WTC11 (cell line): Measurements from ENCODE around the gene KRT12. TPM values are rescaled to one million over a fixed set of nuclear protein-coding genes. Genes with fewer than 3 reads are reported as not detected.

ENCODE experiments used
- ATAC-seq: fragments of 200-7000 bp; cut with Tn5 transposase; 2 replicates; pipeline ENCODE4 v1.10.0; 2021; ENCODE audit warnings: mild to moderate bottlenecking, moderate library complexity
- CTCF ChIA-PET: fragments of 300-600 bp; sonication (Branson Sonifier 250); formaldehyde crosslinking; loops from one replicate; lab custom pipeline; 2021; ENCODE audit warnings: antibody characterized with exemption; lab: Charles Lee
- POLR2A ChIA-PET: fragments of 350-600 bp; sonication (Branson Sonifier 250); formaldehyde crosslinking; loops from one replicate; lab custom pipeline; 2021; ENCODE audit warnings: antibody characterized with exemption; lab: Charles Lee
- DNase-seq: peaks from one replicate; pipeline ENCODE4 v3.0.0; 2021; ENCODE audit warnings: low spot score
- H3K27ac Mint-ChIP-seq: 2 replicates; pipeline ENCODE4 v1.8.0; 2021; ENCODE audit warnings: mixed read lengths
- H3K27me3 Mint-ChIP-seq: 2 replicates; pipeline ENCODE4 v1.8.0; 2021; ENCODE audit warnings: low read depth, mild to moderate bottlenecking, moderate library complexity, mixed read lengths
- H3K36me3 Mint-ChIP-seq: 2 replicates; pipeline ENCODE4 v1.8.0; 2021; ENCODE audit warnings: mixed read lengths
- H3K4me1 Mint-ChIP-seq: 2 replicates; pipeline ENCODE4 v1.8.0; 2022; ENCODE audit warnings: mixed read lengths
- H3K4me3 Mint-ChIP-seq: 2 replicates; pipeline ENCODE4 v1.8.0; 2021; ENCODE audit warnings: mild to moderate bottlenecking, moderate library complexity, mixed read lengths
- H3K9me3 Mint-ChIP-seq: 2 replicates; pipeline ENCODE4 v1.8.0; 2021; ENCODE audit warnings: mixed read lengths
- CREB1 ChIP-seq: sonication (generic); formaldehyde crosslinking; IDR thresholded peaks from 2 replicates; pipeline ENCODE4 v1.8.0; 2023; ENCODE audit warnings: mild to moderate bottlenecking, missing genetic modification reagents
- FOXK1 ChIP-seq: sonication (generic); formaldehyde crosslinking; IDR thresholded peaks from 2 replicates; pipeline ENCODE4 v1.8.0; 2022; ENCODE audit warnings: mild to moderate bottlenecking, moderate library complexity, missing genetic modification reagents
- FOXP4 ChIP-seq: sonication (generic); formaldehyde crosslinking; IDR thresholded peaks from 2 replicates; pipeline ENCODE4 v1.8.0; 2022; ENCODE audit warnings: mild to moderate bottlenecking, missing genetic modification reagents
- JAZF1 ChIP-seq: fragments of 250-450 bp; sonication (Bioruptor Pico); IDR thresholded peaks from 2 replicates; pipeline ENCODE4 v1.9.0; 2021; ENCODE audit warnings: moderate library complexity, mild to moderate bottlenecking, inconsistent platforms
- KAT7 ChIP-seq: sonication (generic); formaldehyde crosslinking; IDR thresholded peaks from 2 replicates; pipeline ENCODE4 v1.8.1; 2023; ENCODE audit warnings: missing genetic modification reagents, mild to moderate bottlenecking, borderline replicate concordance
- NFATC4 ChIP-seq: fragments of 250-450 bp; sonication (Bioruptor Pico); IDR thresholded peaks from 2 replicates; pipeline ENCODE4 v1.9.0; 2021; ENCODE audit warnings: mild to moderate bottlenecking
- NFYB ChIP-seq: sonication (generic); formaldehyde crosslinking; conservative IDR thresholded peaks from 2 replicates; pipeline ENCODE4 v1.8.0; 2022; ENCODE audit warnings: low read depth, missing genetic modification reagents
- SMAD3 ChIP-seq: sonication (generic); formaldehyde crosslinking; IDR thresholded peaks from 2 replicates; pipeline ENCODE4 v1.8.0; 2022; ENCODE audit warnings: missing genetic modification reagents, mild to moderate bottlenecking, borderline replicate concordance
- SMAD4 ChIP-seq: sonication (generic); formaldehyde crosslinking; IDR thresholded peaks from 2 replicates; pipeline ENCODE4 v1.8.0; 2022; ENCODE audit warnings: mild to moderate bottlenecking, missing genetic modification reagents
- TEAD4 ChIP-seq: sonication (generic); formaldehyde crosslinking; IDR thresholded peaks from 2 replicates; pipeline ENCODE4 v1.8.0; 2022; ENCODE audit warnings: mild to moderate bottlenecking, missing genetic modification reagents
- ZNF138 ChIP-seq: sonication (generic); formaldehyde crosslinking; conservative IDR thresholded peaks from 2 replicates; pipeline ENCODE4 v1.8.1; 2022; ENCODE audit warnings: mild to moderate bottlenecking, moderate library complexity, missing genetic modification reagents
- ZNF317 ChIP-seq: sonication (generic); formaldehyde crosslinking; IDR thresholded peaks from 2 replicates; pipeline ENCODE4 v1.8.1; 2023; ENCODE audit warnings: low read depth, mild to moderate bottlenecking, moderate library complexity, missing genetic modification reagents, borderline replicate concordance
- ZNF396 ChIP-seq: fragments of 250-450 bp; sonication (Bioruptor Pico); IDR thresholded peaks from 2 replicates; pipeline ENCODE4 v1.8.0; 2021; ENCODE audit warnings: mild to moderate bottlenecking, moderate library complexity, borderline replicate concordance
- ZNF512 ChIP-seq: sonication (generic); formaldehyde crosslinking; IDR thresholded peaks from 2 replicates; pipeline ENCODE4 v1.8.1; 2022; ENCODE audit warnings: missing genetic modification reagents, borderline replicate concordance
- ZNF671 ChIP-seq: fragments of 250-450 bp; sonication (Bioruptor Pico); IDR thresholded peaks from 2 replicates; pipeline ENCODE4 v1.8.0; 2021; ENCODE audit warnings: mild to moderate bottlenecking
- total RNA-seq: library from RNA; stranded (reverse); gene quantifications from 3 replicates; pipeline ENCODE4 v1.2.3, GENCODE V29; 2021
- TF ChIP-seq, protein P1 (sequence below): fragments of 250-450 bp; sonication (Bioruptor Pico); IDR thresholded peaks from 2 replicates; pipeline ENCODE4 v1.9.0; 2021; ENCODE audit warnings: moderate library complexity, mild to moderate bottlenecking, inconsistent platforms, borderline replicate concordance
- TF ChIP-seq, protein P2 (sequence below): fragments of 250-450 bp; sonication (Bioruptor Pico); IDR thresholded peaks from 2 replicates; pipeline ENCODE4 v2.1.2; 2022; ENCODE audit warnings: mild to moderate bottlenecking, moderate library complexity
- TF ChIP-seq, protein P3 (sequence below): sonication (generic); formaldehyde crosslinking; IDR thresholded peaks from 2 replicates; pipeline ENCODE4 v1.8.1; 2023; ENCODE audit warnings: mild to moderate bottlenecking, missing genetic modification reagents, moderate library complexity
- TF ChIP-seq, protein P4 (sequence below): fragments of 250-450 bp; sonication (Bioruptor Pico); IDR thresholded peaks from 2 replicates; pipeline ENCODE4 v1.9.0; 2021; ENCODE audit warnings: mild to moderate bottlenecking

KRT12 gene
- total RNA-seq, 1 experiment from 2014 or later = not detected

DNA sequence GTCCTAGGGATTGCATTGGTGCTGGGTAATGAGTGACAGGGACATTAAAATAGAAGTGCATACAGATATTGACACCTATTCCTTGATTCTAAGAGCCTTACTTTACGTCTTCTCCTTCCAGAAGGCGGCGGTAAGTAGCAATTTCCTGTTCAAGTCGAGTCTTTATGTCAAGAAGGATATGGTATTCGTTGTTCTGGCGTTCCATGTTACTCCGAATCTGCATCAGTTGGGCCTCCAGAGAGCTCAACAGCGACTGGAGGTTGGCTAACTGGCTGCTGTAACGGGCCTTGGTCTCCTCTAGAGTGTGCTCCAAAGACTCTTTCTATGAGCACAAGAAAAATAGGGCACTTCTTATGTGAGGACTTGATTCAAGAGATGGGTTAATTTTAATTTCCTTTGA lies 11.0 kb upstream of the KRT12 start (continued):
- TF ChIP-seq, protein P1, sequence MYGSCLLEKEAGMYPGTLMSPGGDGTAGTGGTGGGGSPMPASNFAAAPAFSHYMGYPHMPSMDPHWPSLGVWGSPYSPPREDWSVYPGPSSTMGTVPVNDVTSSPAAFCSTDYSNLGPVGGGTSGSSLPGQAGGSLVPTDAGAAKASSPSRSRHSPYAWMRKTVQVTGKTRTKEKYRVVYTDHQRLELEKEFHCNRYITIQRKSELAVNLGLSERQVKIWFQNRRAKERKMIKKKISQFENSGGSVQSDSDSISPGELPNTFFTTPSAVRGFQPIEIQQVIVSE (CRISPR knock-in tag) = no peak
- TF ChIP-seq, protein P2, sequence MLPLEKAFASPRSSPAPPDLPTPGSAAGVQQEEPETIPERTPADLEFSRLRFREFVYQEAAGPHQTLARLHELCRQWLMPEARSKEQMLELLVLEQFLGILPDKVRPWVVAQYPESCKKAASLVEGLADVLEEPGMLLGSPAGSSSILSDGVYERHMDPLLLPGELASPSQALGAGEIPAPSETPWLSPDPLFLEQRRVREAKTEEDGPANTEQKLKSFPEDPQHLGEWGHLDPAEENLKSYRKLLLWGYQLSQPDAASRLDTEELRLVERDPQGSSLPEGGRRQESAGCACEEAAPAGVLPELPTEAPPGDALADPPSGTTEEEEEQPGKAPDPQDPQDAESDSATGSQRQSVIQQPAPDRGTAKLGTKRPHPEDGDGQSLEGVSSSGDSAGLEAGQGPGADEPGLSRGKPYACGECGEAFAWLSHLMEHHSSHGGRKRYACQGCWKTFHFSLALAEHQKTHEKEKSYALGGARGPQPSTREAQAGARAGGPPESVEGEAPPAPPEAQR (CRISPR knock-in tag) = no peak
- TF ChIP-seq NFATC4 (CRISPR knock-in tag) (no peak), ZNF317 (CRISPR knock-in tag) (no peak), SMAD4 (CRISPR knock-in tag) (no peak)

GRCh38 chr17:40873801-40874200 lies 6.8 kb upstream of the KRT12 start:
- Mint-ChIP-seq H3K4me3 (no peak overlapping the region), H3K27ac (no peak overlapping the region), H3K36me3 (no peaks in the 10 kb centered on the region), H3K4me1 (peaks cover 20% of the 10 kb centered on the region), H3K27me3 (no peaks in the 10 kb centered on the region), H3K9me3 (peaks cover 4% of the 10 kb centered on the region; the same call in 1 of the 2 replicates)
- ChIA-PET POLR2A (no interaction called here), CTCF (interaction anchor here (0.9 to 1.9 kb wide), 7 partner anchors 10 to 789 kb away, joined by 3 to 12 read pairs (median 3); partner anchors contain the start of gene KRT20)
- TF ChIP-seq, protein P3, sequence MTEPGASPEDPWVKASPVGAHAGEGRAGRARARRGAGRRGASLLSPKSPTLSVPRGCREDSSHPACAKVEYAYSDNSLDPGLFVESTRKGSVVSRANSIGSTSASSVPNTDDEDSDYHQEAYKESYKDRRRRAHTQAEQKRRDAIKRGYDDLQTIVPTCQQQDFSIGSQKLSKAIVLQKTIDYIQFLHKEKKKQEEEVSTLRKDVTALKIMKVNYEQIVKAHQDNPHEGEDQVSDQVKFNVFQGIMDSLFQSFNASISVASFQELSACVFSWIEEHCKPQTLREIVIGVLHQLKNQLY = no peak
- TF ChIP-seq ZNF317 (CRISPR knock-in tag) (no peak), NFYB (CRISPR knock-in tag) (no peak), ZNF138 (no peak), SMAD3 (CRISPR knock-in tag) (no peak), CREB1 (CRISPR knock-in tag) (no peak), KAT7 (CRISPR knock-in tag) (no peak), ZNF396 (CRISPR knock-in tag) (no peak), ZNF671 (CRISPR knock-in tag) (no peak), FOXP4 (CRISPR knock-in tag) (no peak), JAZF1 (CRISPR knock-in tag) (no peak), TEAD4 (CRISPR knock-in tag) (no peak), FOXK1 (CRISPR knock-in tag) (no peak), ZNF512 (CRISPR knock-in tag) (no peak)
- TF ChIP-seq, protein P4, sequence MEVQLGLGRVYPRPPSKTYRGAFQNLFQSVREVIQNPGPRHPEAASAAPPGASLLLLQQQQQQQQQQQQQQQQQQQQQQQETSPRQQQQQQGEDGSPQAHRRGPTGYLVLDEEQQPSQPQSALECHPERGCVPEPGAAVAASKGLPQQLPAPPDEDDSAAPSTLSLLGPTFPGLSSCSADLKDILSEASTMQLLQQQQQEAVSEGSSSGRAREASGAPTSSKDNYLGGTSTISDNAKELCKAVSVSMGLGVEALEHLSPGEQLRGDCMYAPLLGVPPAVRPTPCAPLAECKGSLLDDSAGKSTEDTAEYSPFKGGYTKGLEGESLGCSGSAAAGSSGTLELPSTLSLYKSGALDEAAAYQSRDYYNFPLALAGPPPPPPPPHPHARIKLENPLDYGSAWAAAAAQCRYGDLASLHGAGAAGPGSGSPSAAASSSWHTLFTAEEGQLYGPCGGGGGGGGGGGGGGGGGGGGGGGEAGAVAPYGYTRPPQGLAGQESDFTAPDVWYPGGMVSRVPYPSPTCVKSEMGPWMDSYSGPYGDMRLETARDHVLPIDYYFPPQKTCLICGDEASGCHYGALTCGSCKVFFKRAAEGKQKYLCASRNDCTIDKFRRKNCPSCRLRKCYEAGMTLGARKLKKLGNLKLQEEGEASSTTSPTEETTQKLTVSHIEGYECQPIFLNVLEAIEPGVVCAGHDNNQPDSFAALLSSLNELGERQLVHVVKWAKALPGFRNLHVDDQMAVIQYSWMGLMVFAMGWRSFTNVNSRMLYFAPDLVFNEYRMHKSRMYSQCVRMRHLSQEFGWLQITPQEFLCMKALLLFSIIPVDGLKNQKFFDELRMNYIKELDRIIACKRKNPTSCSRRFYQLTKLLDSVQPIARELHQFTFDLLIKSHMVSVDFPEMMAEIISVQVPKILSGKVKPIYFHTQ (CRISPR knock-in tag) = no peak
- DNase-seq = no peak
- ATAC-seq = no peak; the same call in 1 of the 2 replicates
